ENCODE data around the gene CYP2R1. TPM values are rescaled to one million over a fixed set of nuclear protein-coding genes. Genes with fewer than 3 reads are reported as not detected.

The CYP2R1 gene
- total and polyA plus RNA-seq, 2 experiments from 2014 or later = 11.8 to 16.4 TPM

DNA sequence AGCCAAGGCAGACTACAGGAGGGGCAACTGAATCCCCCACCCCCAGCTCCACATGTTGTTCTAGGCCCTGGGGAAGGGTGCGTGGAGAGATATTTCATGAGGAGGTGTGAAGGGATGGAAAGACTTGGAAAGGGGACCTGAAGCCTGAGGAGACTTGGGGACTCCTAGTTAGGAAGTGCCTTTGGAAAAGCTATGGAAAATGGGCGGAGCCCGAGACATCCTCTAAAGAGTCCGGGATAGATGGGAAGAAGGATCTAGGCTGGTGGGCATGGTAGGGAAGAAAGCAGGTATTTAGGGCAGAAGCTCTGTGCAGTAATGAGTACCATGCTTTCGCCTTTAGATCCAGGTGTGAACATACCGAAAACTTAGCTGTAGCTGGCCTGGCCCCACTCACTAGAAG lies 15.0 kb upstream of the CYP2R1 start (continued):
- TF ChIP-seq, protein P1, sequence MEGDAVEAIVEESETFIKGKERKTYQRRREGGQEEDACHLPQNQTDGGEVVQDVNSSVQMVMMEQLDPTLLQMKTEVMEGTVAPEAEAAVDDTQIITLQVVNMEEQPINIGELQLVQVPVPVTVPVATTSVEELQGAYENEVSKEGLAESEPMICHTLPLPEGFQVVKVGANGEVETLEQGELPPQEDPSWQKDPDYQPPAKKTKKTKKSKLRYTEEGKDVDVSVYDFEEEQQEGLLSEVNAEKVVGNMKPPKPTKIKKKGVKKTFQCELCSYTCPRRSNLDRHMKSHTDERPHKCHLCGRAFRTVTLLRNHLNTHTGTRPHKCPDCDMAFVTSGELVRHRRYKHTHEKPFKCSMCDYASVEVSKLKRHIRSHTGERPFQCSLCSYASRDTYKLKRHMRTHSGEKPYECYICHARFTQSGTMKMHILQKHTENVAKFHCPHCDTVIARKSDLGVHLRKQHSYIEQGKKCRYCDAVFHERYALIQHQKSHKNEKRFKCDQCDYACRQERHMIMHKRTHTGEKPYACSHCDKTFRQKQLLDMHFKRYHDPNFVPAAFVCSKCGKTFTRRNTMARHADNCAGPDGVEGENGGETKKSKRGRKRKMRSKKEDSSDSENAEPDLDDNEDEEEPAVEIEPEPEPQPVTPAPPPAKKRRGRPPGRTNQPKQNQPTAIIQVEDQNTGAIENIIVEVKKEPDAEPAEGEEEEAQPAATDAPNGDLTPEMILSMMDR (conservative IDR thresholded peaks at IDR 0.05; ENCODE audit: low read depth in 2 of 2) = no peak
- TF ChIP-seq, protein P2, sequence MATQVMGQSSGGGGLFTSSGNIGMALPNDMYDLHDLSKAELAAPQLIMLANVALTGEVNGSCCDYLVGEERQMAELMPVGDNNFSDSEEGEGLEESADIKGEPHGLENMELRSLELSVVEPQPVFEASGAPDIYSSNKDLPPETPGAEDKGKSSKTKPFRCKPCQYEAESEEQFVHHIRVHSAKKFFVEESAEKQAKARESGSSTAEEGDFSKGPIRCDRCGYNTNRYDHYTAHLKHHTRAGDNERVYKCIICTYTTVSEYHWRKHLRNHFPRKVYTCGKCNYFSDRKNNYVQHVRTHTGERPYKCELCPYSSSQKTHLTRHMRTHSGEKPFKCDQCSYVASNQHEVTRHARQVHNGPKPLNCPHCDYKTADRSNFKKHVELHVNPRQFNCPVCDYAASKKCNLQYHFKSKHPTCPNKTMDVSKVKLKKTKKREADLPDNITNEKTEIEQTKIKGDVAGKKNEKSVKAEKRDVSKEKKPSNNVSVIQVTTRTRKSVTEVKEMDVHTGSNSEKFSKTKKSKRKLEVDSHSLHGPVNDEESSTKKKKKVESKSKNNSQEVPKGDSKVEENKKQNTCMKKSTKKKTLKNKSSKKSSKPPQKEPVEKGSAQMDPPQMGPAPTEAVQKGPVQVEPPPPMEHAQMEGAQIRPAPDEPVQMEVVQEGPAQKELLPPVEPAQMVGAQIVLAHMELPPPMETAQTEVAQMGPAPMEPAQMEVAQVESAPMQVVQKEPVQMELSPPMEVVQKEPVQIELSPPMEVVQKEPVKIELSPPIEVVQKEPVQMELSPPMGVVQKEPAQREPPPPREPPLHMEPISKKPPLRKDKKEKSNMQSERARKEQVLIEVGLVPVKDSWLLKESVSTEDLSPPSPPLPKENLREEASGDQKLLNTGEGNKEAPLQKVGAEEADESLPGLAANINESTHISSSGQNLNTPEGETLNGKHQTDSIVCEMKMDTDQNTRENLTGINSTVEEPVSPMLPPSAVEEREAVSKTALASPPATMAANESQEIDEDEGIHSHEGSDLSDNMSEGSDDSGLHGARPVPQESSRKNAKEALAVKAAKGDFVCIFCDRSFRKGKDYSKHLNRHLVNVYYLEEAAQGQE (IDR thresholded peaks at IDR 0.05; ENCODE audit: unreplicated experiment) = no peak
- TF ChIP-seq POLR2AphosphoS5 (IDR thresholded peaks at IDR 0.05; ENCODE audit: low read depth) (no peak), EZH2 (IDR thresholded peaks at IDR 0.05; ENCODE audit: low read depth, unreplicated experiment) (no peak), STAT1 (IDR thresholded peaks at IDR 0.05; ENCODE audit: unreplicated experiment) (no peak), ZNF114 (CRISPR knock-in tag; IDR thresholded peaks at IDR 0.05) (no peak), JUNB (IDR thresholded peaks at IDR 0.05; ENCODE audit: unreplicated experiment) (no peak), ZNF331 (CRISPR knock-in tag; IDR thresholded peaks at IDR 0.05; ENCODE audit: low read depth) (no peak)

DNA sequence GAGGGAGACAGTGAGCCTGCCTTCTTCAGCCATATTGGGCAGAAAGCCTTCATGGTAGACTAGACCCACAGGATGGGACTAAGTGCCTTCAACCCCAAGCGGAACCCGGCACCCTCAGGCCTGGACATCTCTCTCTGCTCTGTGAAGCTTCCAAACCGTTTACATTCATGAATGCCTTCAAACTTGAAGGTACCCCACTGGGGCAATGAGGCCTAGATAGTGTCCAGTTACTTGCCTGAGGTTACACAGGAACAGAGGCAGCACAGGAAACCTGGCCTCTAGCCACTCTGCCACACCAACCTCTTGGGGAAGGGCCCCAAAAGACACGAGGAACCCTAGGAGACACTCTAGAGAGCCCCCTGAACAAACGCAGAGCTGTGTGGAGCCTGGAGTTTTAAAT lies 14.5 kb upstream of the CYP2R1 start:
- H3F3A ChIP-seq (replicated peaks; ENCODE audit: low read depth) = no peaks in the 10 kb centered on the region; the same call in 1 of the 2 replicates
- no peaks in the 10 kb centered on the region for H4K20me1 ChIP-seq (replicated peaks; ENCODE audit: insufficient read depth)
- Mint-ChIP-seq H3K4me1 (peaks cover 16% of the 10 kb centered on the region), H3K9me3 (no peaks in the 10 kb centered on the region), H3K36me3 (ENCODE audit: low read depth) (no peaks in the 10 kb centered on the region), H3K27me3 (ENCODE audit: insufficient read depth, low read depth, poor library complexity) (peaks cover 20% of the 10 kb centered on the region), H3K4me3 (peak overlapping the region; percentile 92), H3K27ac (no peak overlapping the region)
- no peaks in the 10 kb centered on the region for H3K9me2 ChIP-seq (ENCODE audit: insufficient read depth)
- no peaks in the 10 kb centered on the region for H3K79me2 ChIP-seq (replicated peaks; ENCODE audit: insufficient read depth)
- peak overlapping the region; percentile 79; the same call in 1 of the 2 replicates for H3K4me3 ChIP-seq
- no peak for ATAC-seq
- no peak overlapping the region for H2AFZ ChIP-seq
- H3K27ac ChIP-seq (ENCODE audit: low read depth) = no peak overlapping the region
- H3K4me2 ChIP-seq = peak overlapping the region; percentile 96; the same call in 1 of the 2 replicates
- H3K27me3 ChIP-seq (ENCODE audit: insufficient read depth) = peaks cover 11% of the 10 kb centered on the region
- H3K4me1 ChIP-seq (ENCODE audit: insufficient read depth) = no peaks in the 10 kb centered on the region
- TF ChIP-seq, protein P1 (conservative IDR thresholded peaks at IDR 0.05; ENCODE audit: low read depth in 2 of 2) = no peak
- TF ChIP-seq, protein P3, sequence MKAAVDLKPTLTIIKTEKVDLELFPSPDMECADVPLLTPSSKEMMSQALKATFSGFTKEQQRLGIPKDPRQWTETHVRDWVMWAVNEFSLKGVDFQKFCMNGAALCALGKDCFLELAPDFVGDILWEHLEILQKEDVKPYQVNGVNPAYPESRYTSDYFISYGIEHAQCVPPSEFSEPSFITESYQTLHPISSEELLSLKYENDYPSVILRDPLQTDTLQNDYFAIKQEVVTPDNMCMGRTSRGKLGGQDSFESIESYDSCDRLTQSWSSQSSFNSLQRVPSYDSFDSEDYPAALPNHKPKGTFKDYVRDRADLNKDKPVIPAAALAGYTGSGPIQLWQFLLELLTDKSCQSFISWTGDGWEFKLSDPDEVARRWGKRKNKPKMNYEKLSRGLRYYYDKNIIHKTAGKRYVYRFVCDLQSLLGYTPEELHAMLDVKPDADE (IDR thresholded peaks at IDR 0.05) = no peak
- TF ChIP-seq CREB1 (CRISPR knock-in tag; IDR thresholded peaks at IDR 0.05; ENCODE audit: low read depth) = no peak
- TF ChIP-seq EZH2phosphoT487 (IDR thresholded peaks at IDR 0.05; ENCODE audit: unreplicated experiment) = no peak
- TF ChIP-seq STAT1 (IDR thresholded peaks at IDR 0.05; ENCODE audit: unreplicated experiment) = no peak
- no peaks in the 10 kb centered on the region for H3K36me3 ChIP-seq (ENCODE audit: insufficient read depth)
- no peak for DNase-seq (ENCODE audit: low spot score)
